ENCODE measurements around the gene OTUB2.

Gene OTUB2

DNA sequence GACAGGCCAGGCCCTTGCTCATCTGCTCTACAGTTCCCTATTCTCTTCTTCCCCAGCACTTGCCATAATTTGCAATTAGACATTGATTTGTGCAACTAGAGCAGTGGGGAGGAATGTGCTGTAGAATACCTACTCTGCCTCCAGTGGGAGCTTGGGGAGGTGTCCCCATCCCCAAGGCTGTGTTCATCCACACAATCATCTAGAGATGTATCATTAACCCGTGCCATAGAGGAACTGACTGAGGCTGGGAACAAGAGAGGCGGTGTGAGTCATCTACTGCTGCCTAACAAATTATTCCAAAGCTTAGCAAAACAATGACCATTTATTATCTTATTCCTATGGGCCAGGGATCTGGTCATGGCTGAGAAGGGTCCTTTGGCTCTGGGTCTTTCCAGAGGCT, 5.1 kb upstream of the OTUB2 start:
- H3K27ac ChIP-seq = no peak overlapping the region
- no peak for TF ChIP-seq ZFX (IDR thresholded peaks at IDR 0.05)
- TF ChIP-seq, protein P1, sequence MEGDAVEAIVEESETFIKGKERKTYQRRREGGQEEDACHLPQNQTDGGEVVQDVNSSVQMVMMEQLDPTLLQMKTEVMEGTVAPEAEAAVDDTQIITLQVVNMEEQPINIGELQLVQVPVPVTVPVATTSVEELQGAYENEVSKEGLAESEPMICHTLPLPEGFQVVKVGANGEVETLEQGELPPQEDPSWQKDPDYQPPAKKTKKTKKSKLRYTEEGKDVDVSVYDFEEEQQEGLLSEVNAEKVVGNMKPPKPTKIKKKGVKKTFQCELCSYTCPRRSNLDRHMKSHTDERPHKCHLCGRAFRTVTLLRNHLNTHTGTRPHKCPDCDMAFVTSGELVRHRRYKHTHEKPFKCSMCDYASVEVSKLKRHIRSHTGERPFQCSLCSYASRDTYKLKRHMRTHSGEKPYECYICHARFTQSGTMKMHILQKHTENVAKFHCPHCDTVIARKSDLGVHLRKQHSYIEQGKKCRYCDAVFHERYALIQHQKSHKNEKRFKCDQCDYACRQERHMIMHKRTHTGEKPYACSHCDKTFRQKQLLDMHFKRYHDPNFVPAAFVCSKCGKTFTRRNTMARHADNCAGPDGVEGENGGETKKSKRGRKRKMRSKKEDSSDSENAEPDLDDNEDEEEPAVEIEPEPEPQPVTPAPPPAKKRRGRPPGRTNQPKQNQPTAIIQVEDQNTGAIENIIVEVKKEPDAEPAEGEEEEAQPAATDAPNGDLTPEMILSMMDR (conservative IDR thresholded peaks at IDR 0.05) = no peak

DNA sequence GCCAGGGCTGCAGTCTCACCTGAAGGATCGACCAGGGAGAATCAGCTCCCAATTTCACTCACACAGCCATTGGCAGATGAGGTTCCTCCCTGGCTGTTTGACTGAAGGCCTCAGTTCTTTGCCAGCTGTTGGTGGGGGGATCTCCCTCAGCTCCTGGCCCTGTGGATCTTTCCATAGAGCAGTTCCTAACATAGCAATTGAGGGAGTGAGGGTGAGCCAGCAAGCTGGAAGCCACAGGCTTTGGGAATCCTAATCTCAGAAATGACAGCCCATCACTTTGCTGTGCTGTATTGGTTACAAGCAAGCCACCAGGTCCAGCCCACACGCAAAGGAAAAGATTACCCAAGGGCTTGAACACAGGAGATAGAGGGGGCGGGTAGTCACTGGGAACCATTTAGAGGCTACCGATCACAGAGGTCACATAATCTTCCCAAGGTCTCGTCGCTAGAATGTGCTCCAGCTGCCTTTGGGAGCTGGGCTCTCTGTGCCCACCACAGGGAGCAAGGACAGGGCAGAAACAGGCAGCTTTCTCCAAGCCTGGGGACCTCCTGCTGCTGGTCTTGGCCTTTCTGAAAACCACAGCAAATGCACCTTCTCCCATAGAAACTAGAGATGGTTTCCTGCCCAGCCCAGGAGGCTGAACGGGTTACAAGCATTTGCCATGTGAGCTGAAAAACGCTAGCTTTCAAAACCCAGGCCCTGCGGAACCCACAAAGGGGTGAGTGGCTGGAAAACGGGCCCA, 4.6 kb upstream of the OTUB2 start:
- no peak overlapping the region for H3K27ac ChIP-seq
- TF ChIP-seq, protein P1 (conservative IDR thresholded peaks at IDR 0.05) = no peak
- no peak for TF ChIP-seq ZFX (IDR thresholded peaks at IDR 0.05)

DNA sequence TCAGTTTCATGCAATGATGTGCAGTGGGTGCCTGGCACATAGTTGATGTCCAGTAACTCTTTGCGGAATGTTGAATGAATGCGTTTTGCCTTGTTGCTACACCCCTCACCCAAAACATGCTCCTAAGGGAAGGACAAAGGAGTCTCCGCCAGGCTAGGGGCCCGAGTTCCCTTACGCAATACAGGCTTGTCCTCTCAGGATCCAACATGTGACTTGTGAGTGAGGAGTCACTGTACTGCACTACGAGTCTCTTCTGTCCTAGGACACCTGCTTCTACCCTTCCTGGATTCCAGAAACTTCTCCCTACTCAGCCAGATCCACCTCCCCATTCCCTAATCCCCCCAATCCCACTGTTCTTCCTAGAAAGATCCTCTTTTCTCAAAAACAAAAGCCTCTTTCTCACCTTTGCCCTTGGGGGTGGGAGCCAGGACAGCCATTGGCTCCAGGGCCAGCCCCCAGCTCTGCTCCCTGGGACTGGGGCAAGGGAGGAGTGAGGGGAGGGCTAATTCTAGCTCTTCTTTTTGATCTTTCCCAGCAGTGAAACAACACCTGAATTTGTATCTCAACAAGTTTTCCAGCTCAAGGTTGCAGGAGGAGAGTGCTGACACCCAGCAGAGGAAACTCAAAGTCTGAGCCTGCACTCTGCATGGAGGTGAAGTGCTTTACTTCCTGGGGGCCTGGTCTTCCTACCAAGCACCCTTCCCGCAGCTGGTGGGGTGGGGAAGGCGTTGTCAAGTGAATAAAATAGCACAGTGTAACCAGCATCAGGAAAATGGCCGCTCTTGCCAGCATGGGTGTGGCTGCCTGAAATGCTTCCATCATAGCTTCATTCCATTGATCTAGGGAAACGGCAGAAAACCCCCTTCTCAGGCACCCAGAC, 3.4 kb upstream of the OTUB2 start:
- TF ChIP-seq, protein P1 (conservative IDR thresholded peaks at IDR 0.05) = no peak
- TF ChIP-seq ZFX (IDR thresholded peaks at IDR 0.05) = no peak
- no peak overlapping the region for H3K27ac ChIP-seq

DNA sequence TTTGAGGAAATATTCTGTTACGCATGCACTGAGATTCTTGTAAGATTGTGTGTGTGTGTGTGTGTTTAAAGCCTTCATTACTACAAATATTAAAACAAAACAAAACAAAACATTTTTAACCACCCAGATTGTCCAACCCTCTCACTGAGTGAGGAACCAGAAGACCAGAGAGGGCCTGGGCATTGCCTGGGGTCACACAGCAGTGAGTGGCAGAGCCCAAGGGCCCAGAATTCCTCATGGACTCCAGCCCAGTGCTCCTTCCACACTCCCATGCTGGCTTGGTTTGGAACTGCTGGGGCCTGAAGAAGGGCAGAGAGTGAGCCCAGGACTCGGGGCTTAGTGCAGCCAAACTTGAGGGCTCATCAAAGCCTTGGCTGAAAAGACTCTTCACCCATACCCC, 1.6 kb upstream of the OTUB2 start:
- no peak overlapping the region for H3K27ac ChIP-seq
- TF ChIP-seq, protein P1 (conservative IDR thresholded peaks at IDR 0.05) = no peak
- no peak for TF ChIP-seq ZFX (IDR thresholded peaks at IDR 0.05)

DNA sequence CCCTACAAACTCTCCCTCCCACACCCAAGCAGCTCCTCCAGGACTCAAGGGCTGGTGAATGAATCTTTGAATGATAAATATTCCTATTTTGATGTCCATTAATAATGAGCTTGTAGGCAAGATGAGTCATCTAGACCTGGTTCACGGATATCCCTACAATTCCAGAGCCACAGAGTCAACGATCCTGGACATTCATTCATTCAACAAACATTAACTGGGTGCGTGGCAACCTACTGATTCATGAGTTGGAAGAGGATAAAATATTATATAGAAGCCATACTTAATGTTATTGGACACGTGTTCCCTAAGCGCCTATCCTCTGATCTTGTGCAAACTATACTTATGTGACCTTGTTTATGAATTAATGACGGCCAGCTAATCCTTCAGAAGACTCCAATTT, 420 bp upstream of the OTUB2 start:
- H3K27ac ChIP-seq = no peak overlapping the region
- TF ChIP-seq, protein P1 (conservative IDR thresholded peaks at IDR 0.05) = no peak
- no peak for TF ChIP-seq ZFX (IDR thresholded peaks at IDR 0.05)

DNA sequence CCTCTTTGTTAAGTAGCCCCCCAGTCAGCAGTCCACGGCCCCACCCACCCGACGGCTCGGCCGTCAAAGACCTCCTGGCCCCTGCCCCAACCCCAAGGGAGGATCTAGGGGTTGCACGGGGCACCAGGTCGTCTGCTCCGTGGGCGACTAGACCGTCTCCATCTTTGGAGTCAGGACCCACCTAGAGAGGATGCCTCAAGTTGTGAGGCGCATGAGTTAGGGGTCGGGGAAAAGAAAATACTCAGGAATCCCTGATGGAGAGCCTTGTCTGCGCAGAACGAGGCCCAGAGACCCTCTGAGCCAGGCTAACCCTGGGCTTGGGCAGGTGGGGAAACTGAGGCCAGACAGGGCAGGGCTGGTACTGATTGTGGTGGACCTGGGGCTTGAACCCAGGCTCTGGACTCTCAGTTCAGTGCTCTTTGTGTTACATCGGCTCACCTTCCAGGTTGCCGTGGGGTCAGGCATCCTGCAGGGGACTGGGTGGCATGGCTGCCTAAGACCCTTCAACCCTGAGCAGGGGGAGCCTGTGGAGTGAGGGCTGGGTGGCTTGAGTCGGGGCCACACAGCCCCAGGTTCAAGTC, 839 bp downstream of the OTUB2 start:
- TF ChIP-seq, protein P1 (conservative IDR thresholded peaks at IDR 0.05) = no peak
- no peak for TF ChIP-seq ZFX (IDR thresholded peaks at IDR 0.05)
- H3K27ac ChIP-seq = peak overlapping the region; percentile 63

Data from C4-2B (cell line).